Activated CD4-positive, alpha-beta T cell treated with anti-CD3 and anti-CD28 coated beads, Interleukin-2, amount 50 U/mL, for 1 hour (primary cell): ENCODE results near the gene C15orf62.

Experiments
- DNase-seq: peaks from one replicate; pipeline ENCODE4 v3.0.0-alpha.2; 2020

The C15orf62 gene

DNA sequence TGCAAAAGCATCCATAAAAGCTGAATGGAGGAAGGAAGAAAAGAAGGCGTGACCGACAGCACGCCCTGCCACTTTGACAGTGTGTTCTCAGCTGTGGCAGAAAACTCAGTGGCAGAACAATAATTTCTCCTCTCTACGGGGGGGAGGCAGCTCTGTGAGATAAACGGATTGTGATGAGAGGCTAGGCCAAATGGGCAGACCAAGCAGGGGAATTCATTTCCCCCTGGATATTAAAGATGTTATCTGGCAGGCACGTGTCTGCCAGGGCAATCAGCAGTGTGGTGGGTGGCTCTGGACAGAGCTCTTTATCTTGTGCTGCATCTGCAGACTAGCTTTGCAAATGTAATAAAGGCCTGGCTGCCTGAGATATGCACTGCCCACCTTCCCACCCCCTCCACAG lies 12.8 kb upstream of the C15orf62 start:
- DNase-seq = no peak

DNA sequence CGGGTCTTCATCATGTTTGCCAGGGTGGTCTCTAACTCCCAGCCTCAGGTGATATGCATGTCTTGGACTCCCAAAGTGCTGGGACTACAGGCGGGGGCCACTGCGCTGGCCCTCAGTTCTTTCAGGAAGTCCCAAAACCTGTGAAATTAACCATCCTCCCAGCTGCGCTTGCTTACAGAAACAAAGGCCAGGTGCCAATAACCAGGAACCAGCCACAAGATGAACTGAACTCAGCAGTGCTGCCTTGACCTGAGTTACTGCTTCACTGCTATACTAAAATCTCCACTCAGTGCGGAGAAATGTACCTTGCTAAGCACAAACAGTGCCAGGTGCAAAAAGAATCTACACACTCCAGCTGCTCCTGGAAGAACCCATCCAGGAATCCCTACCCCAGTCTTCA lies 9.8 kb upstream of the C15orf62 start:
- DNase-seq = no peak

DNA sequence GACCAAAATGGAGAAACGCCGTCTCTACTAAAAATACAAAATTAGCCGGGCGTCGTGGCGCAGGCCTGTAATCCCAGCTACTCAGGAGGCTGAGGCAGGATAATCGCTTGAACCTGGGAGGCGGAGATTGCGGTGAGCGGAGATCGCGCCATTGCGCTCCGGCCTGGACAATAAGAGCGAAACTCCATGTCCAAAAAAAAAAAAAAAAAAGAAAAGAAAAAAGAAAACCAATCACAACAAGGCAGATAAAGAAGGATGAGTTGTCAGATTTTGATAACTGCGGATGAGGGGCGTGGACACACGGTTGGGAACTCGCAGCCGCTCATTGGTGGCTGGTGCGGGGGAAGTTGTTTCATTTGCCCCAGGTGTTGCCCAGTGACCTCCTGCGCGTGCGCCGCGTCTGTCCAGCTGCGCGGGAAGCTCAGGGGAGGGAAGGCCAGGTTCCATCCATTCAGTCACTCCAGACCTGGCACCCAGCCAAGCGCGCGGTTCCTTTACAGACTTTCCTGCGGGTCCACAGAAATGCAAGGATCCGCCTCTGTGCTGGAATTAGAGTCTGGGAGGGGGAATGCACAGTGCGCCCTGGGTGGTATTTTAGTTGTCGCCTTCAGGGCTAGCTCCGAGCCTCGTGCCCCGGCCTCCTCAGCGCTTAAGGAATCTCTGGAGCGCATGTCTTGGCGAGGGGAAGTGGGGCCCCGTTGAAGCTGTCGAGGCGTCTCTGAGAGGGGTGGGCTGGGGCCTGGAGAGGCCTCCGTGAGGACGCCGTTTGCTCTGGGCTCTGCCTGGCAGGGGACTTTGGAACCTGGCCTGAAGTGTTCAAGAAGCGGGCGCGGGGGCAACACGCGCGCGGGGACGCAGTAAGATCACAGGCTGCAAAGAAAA lies 6.6 kb upstream of the C15orf62 start:
- peak; percentile 36 for DNase-seq

DNA sequence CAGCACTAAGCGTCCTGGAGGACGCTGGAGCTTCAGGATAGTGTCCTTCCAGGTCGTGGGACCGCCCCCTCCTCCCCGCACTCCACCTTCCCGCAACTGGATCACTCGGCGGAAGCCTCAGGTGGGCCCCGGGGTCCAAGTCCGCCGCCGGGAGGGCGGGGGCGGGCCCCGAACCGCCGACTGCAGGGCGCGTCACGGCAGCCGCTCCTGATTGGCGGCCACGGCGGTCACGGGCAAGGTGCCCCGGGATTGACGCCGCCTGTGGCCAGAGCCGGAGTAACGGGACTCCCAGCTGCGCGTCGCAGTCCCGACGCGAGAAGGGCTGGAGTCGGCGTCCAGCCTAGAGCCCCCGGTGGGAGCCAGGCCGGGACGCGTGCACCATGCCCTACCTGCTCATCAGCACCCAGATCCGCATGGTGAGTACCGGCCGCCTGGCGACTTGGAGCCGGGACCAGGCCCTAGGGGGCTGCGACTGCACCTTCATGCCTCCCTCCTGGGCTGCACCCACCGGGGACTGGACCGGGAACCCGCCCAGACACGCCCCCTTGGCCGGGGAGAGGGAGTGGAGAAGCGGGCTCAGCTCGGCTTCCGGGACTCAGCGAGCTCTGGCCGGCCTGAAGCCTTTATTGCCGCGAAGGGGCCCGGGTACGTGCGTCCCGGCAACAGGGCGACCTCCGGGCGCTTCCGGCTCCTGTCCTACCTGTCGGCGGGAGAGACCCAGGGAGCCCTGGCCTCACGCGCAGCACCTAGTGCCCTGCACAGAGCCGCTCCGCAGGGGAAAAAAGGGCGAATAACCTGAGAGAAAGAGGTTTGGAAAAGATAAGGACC lies 5.8 kb upstream of the C15orf62 start, which contains the start of gene GCHFR:
TSS of gene GCHFR (plus strand) at position 268 of the 828 bp plus-strand sequence. CDS start at position 381, 113 bp downstream.
- peak; percentile 65 for DNase-seq

DNA sequence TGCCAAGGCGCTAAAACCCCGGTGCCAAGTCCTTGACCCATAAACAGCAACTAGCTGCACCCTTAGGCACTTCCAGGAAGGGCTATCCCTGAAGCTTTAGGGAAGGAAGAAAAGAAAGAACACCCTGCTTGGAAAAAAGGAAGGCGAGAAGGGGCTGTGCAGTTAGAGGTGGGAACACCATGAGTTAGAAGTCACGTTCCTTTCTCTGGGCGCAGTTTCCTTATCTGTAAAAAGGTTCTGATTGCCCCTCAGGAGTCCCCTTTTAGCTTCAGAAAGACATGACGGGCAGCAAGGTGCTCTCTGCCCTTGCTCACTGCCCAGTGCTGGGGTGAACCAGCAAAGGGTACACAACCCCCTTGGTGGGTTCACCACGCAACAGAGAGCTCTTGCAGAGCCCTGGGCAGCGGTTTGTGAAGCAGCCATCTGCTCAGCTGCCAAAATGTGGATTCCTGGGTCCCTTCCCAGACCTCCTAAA lies 5.1 kb upstream of the C15orf62 start:
- DNase-seq = no peak

DNA sequence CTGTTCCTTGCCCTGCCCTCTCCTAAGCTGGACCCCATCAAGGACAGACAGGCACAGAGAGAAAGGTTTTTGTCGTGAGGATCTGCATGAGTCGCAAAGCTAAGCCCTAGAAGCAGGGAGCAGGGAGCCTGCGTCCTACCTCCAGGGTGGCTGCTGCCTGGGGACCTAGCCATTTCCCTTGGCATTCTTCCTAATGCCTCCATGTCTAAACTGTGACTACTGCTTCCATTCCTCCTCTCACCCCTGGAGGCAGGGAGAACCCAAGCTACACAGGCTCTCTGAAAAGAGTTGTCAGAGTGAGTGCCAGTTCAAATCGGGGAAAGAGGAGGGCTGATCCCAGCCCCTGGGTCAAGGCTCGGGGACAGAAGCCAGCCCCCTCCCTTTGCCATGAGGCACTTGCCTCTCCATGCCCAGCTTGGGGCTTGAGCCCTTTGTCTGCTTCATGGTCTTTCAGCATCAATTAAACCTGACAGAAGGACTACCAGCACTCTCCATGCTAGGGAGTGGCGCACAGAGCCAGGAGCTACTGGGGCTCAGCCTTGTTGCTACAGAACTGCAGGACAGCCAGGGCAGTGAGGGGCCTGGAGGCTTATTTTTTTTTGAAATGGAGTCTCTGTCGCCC lies 3.5 kb upstream of the C15orf62 start:
- no peak for DNase-seq

DNA sequence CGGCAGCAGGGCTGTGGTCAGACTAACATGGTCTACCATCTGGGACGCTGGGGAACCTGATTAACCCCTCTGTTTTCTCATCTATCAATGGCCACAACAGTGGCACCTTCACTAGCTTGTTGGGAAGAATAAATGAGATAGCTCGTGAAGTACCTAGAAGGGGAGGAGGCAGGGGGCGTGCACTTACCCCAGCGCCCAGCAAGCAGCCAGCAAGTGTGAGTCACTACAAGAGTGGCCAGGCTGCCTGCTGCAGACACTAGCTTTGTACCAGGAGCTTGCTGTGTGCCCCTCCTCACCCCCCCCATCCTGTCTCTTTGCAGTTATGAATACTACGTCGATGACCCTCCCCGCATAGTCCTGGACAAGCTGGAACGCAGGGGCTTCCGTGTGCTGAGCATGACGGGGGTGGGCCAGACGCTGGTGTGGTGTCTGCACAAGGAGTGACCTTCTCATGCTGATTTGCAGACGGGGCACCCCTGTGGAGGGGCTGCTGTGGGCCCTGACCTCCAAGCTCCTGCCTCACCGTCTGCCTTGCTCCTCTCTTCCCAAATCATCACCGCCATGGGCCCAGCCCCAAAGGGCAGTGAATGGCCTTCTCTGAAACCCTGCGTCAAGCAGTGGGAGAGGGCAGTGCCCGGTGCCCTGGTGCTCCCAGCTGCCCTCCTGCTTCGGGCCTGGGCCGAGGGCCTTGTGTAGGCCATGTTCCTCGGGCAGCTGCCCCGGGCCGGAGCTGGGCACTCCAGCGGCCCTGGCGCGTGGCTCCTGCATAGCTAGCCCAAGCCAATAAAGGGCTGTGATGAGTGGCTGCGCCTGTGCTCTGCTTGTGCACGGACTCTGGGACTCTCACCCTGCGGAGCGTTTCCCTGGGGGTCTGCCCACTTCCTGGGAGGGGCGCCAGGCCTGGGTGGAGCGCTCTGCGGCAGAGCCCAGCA lies 2.6 kb upstream of the C15orf62 start:
- DNase-seq = no peak

DNA sequence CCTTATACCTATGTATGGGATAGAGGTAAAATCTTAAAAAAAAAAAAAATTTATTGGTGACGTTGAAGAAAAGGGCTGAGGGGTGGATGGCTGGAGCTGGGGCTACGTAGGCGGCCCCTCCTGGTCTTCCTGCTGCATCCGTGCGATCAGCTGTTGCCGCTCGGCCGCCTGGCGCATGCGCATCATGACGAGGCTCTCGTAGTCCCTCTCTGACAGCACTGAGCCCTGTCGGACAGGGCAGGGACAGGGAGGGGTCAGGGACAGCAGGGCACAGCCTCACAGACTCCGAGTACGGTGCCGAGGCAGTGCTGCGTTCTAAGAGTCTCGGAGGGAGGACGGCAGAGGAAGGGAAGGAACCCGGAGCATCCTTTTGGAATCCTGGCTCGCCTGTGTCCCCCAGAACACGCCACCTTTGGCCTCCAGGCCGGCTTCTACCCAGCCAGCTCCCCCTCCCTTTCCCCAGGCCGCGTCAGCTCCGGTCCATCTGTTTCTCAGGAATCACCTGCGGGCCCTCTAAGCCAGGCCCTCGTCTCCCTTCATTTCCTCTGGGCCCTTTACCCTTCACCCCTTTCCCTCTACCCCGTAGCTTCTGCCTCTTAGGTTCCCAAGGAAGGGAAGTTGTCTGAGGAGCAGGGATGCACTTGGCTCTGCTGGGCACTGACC lies 1.8 kb upstream of the C15orf62 start:
- DNase-seq = no peak

DNA sequence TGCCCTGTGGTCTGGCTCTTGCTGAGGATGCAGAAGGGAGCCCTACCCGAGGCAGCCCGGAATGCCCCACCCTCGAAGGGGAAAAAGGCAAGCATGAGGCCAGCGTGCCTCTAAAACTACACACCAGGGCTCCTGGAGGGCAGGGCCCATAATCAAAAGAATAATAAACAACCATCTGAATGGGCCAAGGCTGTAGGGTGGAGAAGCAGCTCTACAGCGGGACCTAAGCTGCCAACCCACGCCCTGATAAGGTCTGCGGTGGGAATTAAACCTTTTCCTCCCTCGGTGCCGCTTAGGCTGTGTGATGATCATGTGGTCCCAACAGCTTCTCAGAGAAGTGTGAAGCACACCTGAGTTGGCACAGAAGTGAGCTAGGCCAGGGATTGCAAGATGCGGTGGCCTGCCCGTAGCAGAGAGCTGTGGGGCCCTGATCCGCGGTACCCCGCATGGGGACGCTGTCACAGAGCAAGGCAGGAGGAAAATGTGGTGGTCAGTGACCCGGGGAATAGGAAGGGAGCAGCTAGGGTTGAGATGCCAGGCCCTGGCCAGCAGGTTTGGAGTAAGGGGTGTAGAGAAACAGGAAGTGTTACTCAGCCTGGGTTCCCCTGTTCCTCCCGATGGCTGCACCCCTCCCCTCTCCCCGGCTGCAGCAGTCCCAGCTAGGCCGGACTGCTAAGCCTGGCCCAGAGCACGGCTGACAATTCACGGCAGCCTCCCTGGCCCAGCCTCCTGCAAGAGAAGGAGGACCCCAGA lies 1.1 kb upstream of the C15orf62 start:
- no peak for DNase-seq

DNA sequence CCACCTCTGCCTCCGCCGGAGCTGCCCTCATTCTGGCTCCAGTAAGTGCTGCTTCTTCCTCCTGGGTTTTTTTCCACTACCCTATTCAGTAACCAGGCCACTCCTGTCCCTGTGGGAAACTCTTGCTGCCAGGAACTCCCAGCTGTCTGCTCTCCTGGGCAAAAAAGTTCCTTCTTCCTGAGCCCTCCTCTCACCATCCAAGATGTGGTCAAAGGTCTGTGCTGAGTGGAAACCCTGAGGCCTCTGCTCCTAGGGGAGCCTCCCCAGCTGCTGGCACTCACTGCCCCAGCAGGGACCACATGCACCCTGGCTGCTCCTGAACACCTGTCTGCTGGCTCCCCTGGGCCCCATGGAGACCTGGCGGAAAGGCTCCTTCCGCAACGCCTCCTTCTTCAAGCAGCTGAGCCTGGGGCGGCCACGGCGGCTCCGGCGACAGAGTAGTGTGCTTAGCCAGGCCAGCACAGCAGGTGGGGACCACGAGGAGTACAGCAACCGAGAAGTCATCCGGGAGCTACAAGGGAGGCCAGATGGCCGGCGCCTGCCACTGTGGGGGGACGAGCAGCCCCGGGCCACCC lies 454 bp downstream of the C15orf62 start:
- no peak for DNase-seq

DNA sequence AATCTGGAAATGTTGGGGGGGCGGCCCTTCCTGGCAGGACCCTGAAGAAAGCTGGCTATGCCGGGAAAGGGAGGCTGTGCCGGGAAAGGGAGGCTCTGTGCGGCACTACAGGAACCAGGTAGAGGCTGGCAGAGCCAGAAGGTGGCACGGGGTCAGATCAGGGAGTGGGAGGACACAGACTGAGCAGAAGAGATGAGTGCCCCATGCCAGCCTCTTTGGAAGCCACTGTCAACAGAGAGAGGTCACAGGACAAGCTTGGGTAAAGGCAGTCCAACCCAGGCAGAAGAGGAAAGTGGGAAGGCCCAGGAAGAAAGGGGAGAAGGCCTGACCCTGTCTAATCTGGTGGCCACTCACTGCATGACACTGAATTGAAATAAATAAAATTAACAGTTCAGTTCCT lies 1.5 kb downstream of the C15orf62 start:
- DNase-seq = no peak

DNA sequence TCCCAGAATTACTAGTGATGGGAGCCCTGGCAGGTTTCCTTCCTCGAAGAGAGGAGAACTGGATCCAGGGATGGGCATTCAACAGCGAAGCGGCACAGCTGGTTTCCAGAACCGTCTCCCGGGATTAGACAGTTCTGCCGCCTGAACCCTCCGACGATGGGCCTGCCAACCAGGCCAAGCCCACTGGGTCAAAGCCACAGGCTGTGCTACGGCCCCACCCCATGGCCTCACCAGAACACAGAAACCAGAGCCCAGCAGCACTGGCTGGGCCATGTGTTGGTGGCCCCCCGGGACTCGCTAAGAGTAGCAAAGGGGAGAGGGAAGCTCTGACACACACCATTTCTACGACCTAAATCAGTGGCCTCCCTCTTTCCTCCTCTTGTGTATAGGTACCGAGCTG lies 2.2 kb downstream of the C15orf62 start:
- no peak for DNase-seq

DNA sequence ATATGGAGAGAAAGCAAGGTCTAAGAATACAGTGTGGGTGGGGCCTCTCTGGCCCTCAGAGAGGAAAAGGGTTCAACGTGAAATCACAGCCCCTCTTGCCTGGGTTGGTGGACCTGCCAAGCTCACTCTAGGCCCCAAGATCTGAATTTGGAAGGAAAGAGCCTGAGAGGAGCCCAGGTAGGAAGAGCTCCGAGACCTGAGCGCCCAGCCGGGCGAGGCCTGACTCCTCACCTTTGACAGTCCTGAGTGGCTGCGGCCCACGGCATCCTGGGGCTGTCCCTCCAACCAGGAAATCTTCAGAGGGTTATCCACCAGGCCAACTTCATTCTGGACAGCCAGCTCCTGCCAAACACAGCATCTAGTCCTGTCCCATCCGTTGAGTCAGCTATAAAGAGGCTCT lies 3.7 kb downstream of the C15orf62 start:
- no peak for DNase-seq

DNA sequence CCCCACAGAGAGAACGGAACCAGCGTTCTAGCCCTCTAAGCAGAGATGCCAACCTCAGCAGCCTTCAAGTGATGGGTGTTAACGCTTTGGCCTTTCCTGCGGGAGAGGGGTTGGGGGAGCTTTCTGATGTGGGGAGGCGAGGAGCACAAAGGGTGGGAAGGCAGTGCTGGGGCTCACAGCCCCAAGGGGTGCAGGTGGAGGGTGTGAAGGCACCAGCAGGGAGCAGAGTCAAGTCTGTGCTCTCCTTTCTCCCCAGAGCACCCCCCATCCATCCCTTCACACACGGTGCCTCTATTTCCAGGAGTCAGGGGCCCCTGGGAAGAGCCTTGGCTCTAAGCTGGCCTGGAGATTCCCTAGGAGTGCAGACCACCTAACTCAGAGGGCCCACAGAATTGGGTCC lies 4.1 kb downstream of the C15orf62 start:
- no peak for DNase-seq

DNA sequence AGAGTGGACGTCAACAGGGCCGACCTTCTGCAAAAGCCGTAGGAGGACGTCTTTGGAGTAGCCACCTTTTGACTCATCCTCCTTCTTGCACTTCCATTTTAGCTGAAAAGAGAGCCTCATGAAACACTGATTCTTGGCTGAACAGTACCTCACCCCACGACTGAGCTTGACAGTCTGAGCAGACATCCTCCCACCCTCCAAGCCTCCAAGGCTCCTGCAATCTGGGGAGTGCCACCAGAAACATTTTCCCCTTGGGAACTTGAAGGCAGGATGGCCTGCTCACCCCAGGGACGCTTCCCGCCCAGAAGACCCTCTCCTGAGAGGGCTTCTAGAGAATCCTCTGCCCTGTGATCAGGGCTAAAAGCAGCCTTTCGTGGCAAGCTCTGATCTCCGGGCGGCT lies 5.2 kb downstream of the C15orf62 start:
- no peak for DNase-seq

DNA sequence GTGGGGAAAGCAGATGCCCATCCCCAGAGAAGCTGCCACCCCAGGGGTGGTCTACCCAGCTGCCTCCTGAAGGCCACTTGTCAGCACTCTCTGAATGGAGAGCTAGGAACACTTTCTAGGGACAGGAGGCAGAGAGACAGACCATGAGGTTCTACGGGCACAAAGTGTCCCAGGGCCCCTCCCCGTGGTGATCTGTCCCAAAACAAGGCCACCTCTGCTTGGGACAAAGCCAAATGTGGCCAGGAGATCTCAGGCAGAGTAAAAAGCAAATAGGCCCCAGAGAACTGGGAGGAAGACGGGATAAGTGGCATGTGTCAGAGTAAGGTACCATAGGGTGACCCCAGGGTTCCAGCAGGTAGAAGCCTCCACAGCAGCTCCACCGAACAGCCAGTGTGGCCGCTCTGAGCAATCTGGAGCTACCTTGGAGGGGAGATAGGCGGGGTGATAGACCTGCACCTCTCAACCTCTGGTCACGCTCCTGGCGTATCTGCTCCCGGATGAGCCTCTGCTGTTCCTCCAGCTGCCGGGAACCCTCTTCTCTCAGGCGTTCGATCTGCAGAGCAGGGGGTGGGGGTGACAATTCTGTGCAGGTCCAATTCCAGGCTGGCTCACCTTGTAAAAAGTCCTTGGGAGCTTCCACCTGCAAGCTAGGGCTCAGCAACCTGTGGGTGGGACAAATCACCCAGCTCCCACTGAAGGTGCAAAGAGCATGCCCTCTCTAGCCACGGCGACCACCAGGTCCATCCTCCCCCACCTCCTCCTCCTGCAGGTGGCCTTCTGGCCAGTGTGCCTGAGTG lies 6.2 kb downstream of the C15orf62 start:
- no peak for DNase-seq

DNA sequence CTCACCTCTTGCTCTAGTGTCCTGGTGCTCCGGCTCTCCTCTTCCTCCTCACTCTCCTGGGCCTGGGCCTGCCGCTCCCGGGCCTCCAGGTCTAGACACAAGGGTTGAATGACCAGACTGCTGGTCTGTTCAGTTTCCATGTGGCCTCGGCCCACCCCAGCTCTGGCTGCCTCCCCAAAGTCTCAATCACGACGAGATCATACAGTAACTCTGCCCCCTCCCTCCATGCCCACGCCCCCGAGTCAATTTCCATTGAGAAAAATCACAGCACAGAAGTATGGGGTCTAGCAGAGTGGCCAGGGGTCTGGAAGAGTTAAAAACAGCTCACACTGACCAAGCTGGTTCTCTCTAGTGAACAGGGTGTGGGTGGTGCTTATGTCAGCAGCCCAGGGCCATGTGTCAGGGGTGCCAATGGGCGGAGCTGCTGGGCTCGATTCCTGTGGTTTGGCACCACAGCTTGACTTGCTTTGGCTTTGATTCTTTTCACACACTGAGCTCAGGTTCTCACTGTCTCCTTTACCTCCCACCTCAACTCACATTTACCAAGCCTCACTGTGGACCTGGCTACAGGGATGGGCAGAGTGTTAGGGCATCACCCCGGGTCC lies 6.9 kb downstream of the C15orf62 start:
- DNase-seq = no peak

DNA sequence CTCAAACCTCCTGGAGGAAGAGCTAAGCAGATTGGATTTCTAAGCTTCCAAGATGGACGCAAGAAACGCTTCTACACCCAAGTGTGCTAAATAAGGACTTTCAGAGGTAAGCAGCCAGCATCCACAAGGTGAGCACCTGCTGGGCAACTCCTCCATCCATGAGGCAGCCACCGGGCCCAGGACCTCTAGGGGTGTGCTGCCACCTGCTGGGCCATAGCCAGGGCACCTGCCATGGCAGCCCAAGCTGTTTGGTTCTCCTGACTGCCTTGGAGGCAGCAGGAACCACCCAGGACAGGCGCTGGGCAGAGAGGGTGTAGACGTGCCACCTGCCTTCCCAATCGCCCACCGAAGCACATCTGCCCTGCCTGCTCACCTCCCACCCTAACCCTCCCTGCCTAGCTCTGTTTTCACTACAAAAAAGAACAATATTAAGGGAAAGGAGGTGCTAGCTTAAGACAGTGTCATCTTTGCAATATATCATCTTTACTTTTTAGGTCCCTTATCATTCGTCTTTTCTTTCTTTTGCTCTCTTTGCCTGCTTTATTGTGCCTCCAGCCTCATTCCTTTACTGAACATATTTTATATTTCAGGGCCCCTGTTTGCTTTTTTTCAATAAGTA lies 12.9 kb downstream of the C15orf62 start:
- peak; percentile 80 for DNase-seq

DNA sequence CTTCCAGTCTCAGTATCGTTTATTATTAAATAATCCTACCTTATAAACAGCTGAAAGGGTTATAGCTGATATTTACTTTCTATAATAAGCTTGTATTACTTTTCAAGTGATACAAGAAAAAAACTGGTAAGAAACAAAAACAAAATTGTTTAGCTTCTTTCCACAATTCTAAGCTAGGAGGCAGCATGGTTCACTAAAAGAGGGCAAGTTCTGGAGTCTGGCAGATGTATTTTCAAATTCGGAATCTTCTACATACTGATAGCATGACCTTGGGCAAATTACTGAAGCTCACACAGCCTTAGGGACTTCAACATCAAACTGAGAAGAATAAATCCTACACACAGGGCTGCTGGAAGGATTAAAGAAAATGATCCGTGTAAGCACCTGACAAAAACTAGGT lies 15.4 kb downstream of the C15orf62 start:
- no peak for DNase-seq
